H1 (cell line): ENCODE results near the gene CYP4F11. TPM values are rescaled to one million over a fixed set of nuclear protein-coding genes. Genes with fewer than 3 reads are reported as not detected.

Source experiments
- CTCF ChIA-PET: fragments of 300-600 bp; sonication (Branson Sonifier 250); formaldehyde crosslinking; loops from one replicate; lab custom pipeline; 2021; ENCODE audit not compliant: partially characterized antibody; lab: Charles Lee
- POLR2A ChIA-PET: fragments of 300-600 bp; sonication (Branson Sonifier 250); formaldehyde crosslinking; loops from one replicate; lab custom pipeline; 2021; ENCODE audit warnings: inconsistent platforms; ENCODE audit not compliant: partially characterized antibody; lab: Charles Lee
- DNase-seq, 2 experiments: peaks; one replicate each; pipeline versions ENCODE4 v3.0.0 to v3.0.0-alpha.2; 2010 to 2022; ENCODE audit warnings: low spot score in 2 of 2, low read depth in 1 of 2, mixed read lengths in 1 of 2
- FAIRE-seq: peaks from 2 replicates; lab custom pipeline; 2011; peaks lifted over from hg19 to GRCh38; lab: Jason Lieb, UNC
- H2AFZ ChIP-seq: 2 replicates; pipeline ENCODE4 v1.8.1; 2012; ENCODE audit warnings: low read length, inconsistent platforms
- H2AK5ac ChIP-seq: 2 replicates; pipeline ENCODE4 v1.6.1; 2013; ENCODE audit warnings: low read depth, low read length
- H2BK120ac ChIP-seq: replicated peaks from 2 replicates; pipeline ENCODE3; 2013; ENCODE audit warnings: low read depth, low read length, inconsistent platforms
- H2BK12ac ChIP-seq: 2 replicates; pipeline ENCODE4 v1.6.1; 2013; ENCODE audit warnings: low read depth, low read length
- H2BK15ac ChIP-seq: 2 replicates; pipeline ENCODE4 v1.6.1; 2013; ENCODE audit warnings: low read length
- H2BK20ac ChIP-seq: 2 replicates; pipeline ENCODE4 v1.6.1; 2013; ENCODE audit warnings: low read length
- H2BK5ac ChIP-seq: 2 replicates; pipeline ENCODE4 v1.6.1; 2013; ENCODE audit warnings: low read depth, low read length
- H3K14ac ChIP-seq: 2 replicates; pipeline ENCODE4 v1.6.1; 2013; ENCODE audit warnings: inconsistent platforms; ENCODE audit not compliant: insufficient read length
- H3K18ac ChIP-seq: 2 replicates; pipeline ENCODE4 v1.6.1; 2013; ENCODE audit warnings: low read length; ENCODE audit errors: extremely low read depth
- H3K23ac ChIP-seq: 2 replicates; pipeline ENCODE4 v1.6.1; 2013; ENCODE audit warnings: inconsistent platforms; ENCODE audit not compliant: insufficient read length
- H3K23me2 ChIP-seq: 2 replicates; pipeline ENCODE4 v1.6.1; 2013; ENCODE audit warnings: low read depth, low read length
- H3K27ac ChIP-seq: 2 replicates; pipeline ENCODE4 v1.6.1; 2011; ENCODE audit warnings: low read depth, low read length, inconsistent platforms
- H3K27me3 ChIP-seq, 4 experiments: replicated peaks in 1 of 4; 1 replicate in 1 of 4; 2 replicates in 3 of 4; pipeline versions ENCODE4 v1.6.1 to v1.8.1; 2011 to 2013; ENCODE audit warnings: low read length in 3 of 4, mild to moderate bottlenecking in 3 of 4, inconsistent platforms in 2 of 4, mixed read lengths in 2 of 4, moderate library complexity in 1 of 4; ENCODE audit not compliant: control insufficient read depth in 3 of 4, insufficient read depth in 3 of 4; ENCODE audit errors: extremely low read depth in 1 of 4
- H3K36me3 ChIP-seq, 4 experiments: 2 replicates each; pipeline versions ENCODE4 v1.6.1 to v1.8.1; 2011 to 2013; ENCODE audit warnings: mild to moderate bottlenecking in 4 of 4, low read length in 3 of 4, moderate library complexity in 2 of 4, control low read depth in 1 of 4, inconsistent platforms in 1 of 4; ENCODE audit not compliant: insufficient read depth in 4 of 4, control insufficient read depth in 2 of 4
- H3K4ac ChIP-seq: replicated peaks from 2 replicates; pipeline ENCODE3; 2013; ENCODE audit warnings: low read length, low read depth, mixed read lengths, inconsistent platforms; ENCODE audit not compliant: insufficient read length
- H3K4me1 ChIP-seq, 4 experiments: replicated peaks in 1 of 4; 1 replicate in 1 of 4; 2 replicates in 3 of 4; pipeline versions ENCODE4 v1.6.1 to v1.8.1; 2011 to 2013; ENCODE audit warnings: low read length in 3 of 4, inconsistent platforms in 2 of 4, mixed read lengths in 1 of 4; ENCODE audit not compliant: insufficient read depth in 4 of 4, control insufficient read depth in 3 of 4
- H3K4me2 ChIP-seq, 2 experiments: 2 replicates each; pipeline versions ENCODE4 v1.6.1 to v1.8.1; 2011 to 2013; ENCODE audit warnings: low read depth in 2 of 2, low read length in 2 of 2, control low read depth in 1 of 2, inconsistent platforms in 1 of 2, mild to moderate bottlenecking in 1 of 2; ENCODE audit not compliant: insufficient read depth in 1 of 2
- H3K4me3 ChIP-seq, 4 experiments: fragments of 200-600, 300-600 bp in 1 of 4; sonication (generic), shearing (Covaris generic), sonication (Bioruptor Twin) in 1 of 4; 2 replicates each; pipeline versions ENCODE4 v1.5.1 to v1.8.1; 2011 to 2016; ENCODE audit warnings: low read length in 4 of 4, low read depth in 3 of 4, control low read depth in 2 of 4, inconsistent platforms in 2 of 4, mild to moderate bottlenecking in 2 of 4, mixed read lengths in 1 of 4, moderate library complexity in 1 of 4; ENCODE audit not compliant: insufficient read depth in 2 of 4; ENCODE audit errors: extremely low read depth in 1 of 4
- H3K56ac ChIP-seq: replicated peaks from 2 replicates; pipeline ENCODE3; 2013; ENCODE audit warnings: low read depth, mild to moderate bottlenecking, mixed read lengths, low read length, inconsistent platforms; ENCODE audit not compliant: insufficient read length
- H3K79me1 ChIP-seq: 2 replicates; pipeline ENCODE4 v1.6.1; 2013; ENCODE audit warnings: low read depth, low read length, control low read depth
- H3K79me2 ChIP-seq, 2 experiments: 2 replicates each; pipeline versions ENCODE4 v1.6.1 to v1.8.1; 2012 to 2013; ENCODE audit warnings: low read length in 2 of 2, mild to moderate bottlenecking in 2 of 2, inconsistent platforms in 1 of 2; ENCODE audit not compliant: insufficient read depth in 2 of 2, control insufficient read depth in 1 of 2
- H3K9ac ChIP-seq, 4 experiments: replicated peaks in 1 of 4; 1 replicate in 1 of 4; 2 replicates in 3 of 4; pipeline versions ENCODE4 v1.6.1 to v1.8.1; 2011 to 2013; ENCODE audit warnings: low read depth in 3 of 4, low read length in 3 of 4, control low read depth in 2 of 4, mild to moderate bottlenecking in 2 of 4, moderate library complexity in 2 of 4, inconsistent platforms in 1 of 4; ENCODE audit errors: extremely low read depth in 1 of 4
- H3K9me3 ChIP-seq, 2 experiments: 2 replicates each; pipeline versions ENCODE4 v1.6.1 to v1.8.1; 2012 to 2013; ENCODE audit warnings: mild to moderate bottlenecking in 2 of 2, moderate library complexity in 2 of 2, control low read depth in 1 of 2, inconsistent platforms in 1 of 2, low read depth in 1 of 2, low read length in 1 of 2, mixed read lengths in 1 of 2; ENCODE audit not compliant: insufficient read depth in 2 of 2
- H4K20me1 ChIP-seq, 2 experiments: replicated peaks in 1 of 2; 2 replicates each; pipeline versions ENCODE3 to v1.8.1; 2011 to 2013; ENCODE audit warnings: inconsistent platforms in 2 of 2, low read length in 2 of 2, mild to moderate bottlenecking in 1 of 2; ENCODE audit not compliant: insufficient read depth in 2 of 2, control insufficient read depth in 1 of 2
- H4K5ac ChIP-seq: 2 replicates; pipeline ENCODE4 v1.6.1; 2013; ENCODE audit warnings: low read length, low read depth, mixed read lengths, inconsistent platforms; ENCODE audit not compliant: insufficient read length
- H4K8ac ChIP-seq: 2 replicates; pipeline ENCODE4 v1.8.0; 2013; ENCODE audit warnings: mild to moderate bottlenecking, moderate library complexity, low read length, inconsistent platforms; ENCODE audit not compliant: insufficient read depth; ENCODE audit errors: extremely low read depth
- H4K91ac ChIP-seq: replicated peaks from 2 replicates; pipeline ENCODE3; 2013; ENCODE audit warnings: low read length, mixed read lengths, inconsistent platforms; ENCODE audit not compliant: insufficient read length
- ATF3 ChIP-seq: IDR thresholded peaks from 2 replicates; pipeline ENCODE4 v1.6.1; 2011; ENCODE audit warnings: low read depth, mild to moderate bottlenecking, low read length; ENCODE audit not compliant: insufficient read depth
- CBX5 ChIP-seq: fragments of 300-800, 300-1000 bp; sonication (generic); IDR thresholded peaks from 2 replicates; pipeline ENCODE4 v1.7.1; 2016; ENCODE audit warnings: antibody characterized with exemption, low read length, low read depth
- E2F6 ChIP-seq: IDR thresholded peaks from 2 replicates; pipeline ENCODE4 v1.6.1; 2012; ENCODE audit warnings: inconsistent platforms
- FOSL1 ChIP-seq: IDR thresholded peaks from 2 replicates; pipeline ENCODE4 v1.6.1; 2011; ENCODE audit warnings: mild to moderate bottlenecking, low read depth, low read length, moderate library complexity; ENCODE audit not compliant: insufficient read depth
- HDAC2 ChIP-seq, 2 experiments: fragments of 300-600 bp in 1 of 2; sonication (generic) in 1 of 2; IDR thresholded peaks; 2 replicates each; pipeline ENCODE4 v1.6.1; 2011 to 2012; ENCODE audit warnings: low read depth in 2 of 2, low read length in 2 of 2, mild to moderate bottlenecking in 2 of 2, moderate library complexity in 2 of 2, borderline replicate concordance in 1 of 2, inconsistent platforms in 1 of 2
- KDM1A ChIP-seq: fragments of 200-600, 300-600 bp; sonication (generic); IDR thresholded peaks from 2 replicates; pipeline ENCODE4 v1.7.1; 2016; ENCODE audit warnings: mild to moderate bottlenecking, low read length, borderline replicate concordance
- MAFK ChIP-seq: IDR thresholded peaks from 2 replicates; pipeline ENCODE4 v1.6.1; 2012; ENCODE audit warnings: low read depth, mild to moderate bottlenecking, improper control_type of control experiment, low read length
- SP1 ChIP-seq: IDR thresholded peaks from 2 replicates; pipeline ENCODE4 v1.6.1; 2011; ENCODE audit warnings: low read depth, low read length
- TCF12 ChIP-seq: IDR thresholded peaks from 2 replicates; pipeline ENCODE4 v1.6.1; 2011; ENCODE audit warnings: low read depth, mild to moderate bottlenecking, low read length
- WGBS, 2 experiments: shearing (Covaris generic) in 1 of 2; methylation state at CpG; one replicate each; pipeline versions ENCODE4 v1.1.6 to v1.1.7; 2013 to 2015; ENCODE audit warnings: low lambda C conversion rate in 2 of 2, mixed read lengths in 2 of 2, inconsistent platforms in 1 of 2, low coverage in 1 of 2, missing lambda C conversion rate in 1 of 2; ENCODE audit not compliant: insufficient replicate concordance in 2 of 2, insufficient coverage in 1 of 2, insufficient read length in 1 of 2; ENCODE audit errors: extremely low coverage in 1 of 2, missing lambda C conversion rate in 1 of 2; 5-methylcytosine and 5-hydroxymethylcytosine counted together
- polyA plus RNA-seq, 7 experiments: library from polyadenylated mRNA; depleted of rRNA in 3 of 7; stranded (reverse) in 5 of 7; unstranded in 2 of 7; fragments of >200 nt in 5 of 7; fragments of 200-250 nt in 2 of 7; gene quantifications; 1 replicate in 5 of 7; 2 replicates in 1 of 7; 4 replicates in 1 of 7; pipeline versions ENCODE4 v1.2.1 to v1.2.3, GENCODE V29; 2011 to 2013; ENCODE audit warnings: missing spikeins in 2 of 7, mixed read lengths in 2 of 7
- total RNA-seq: library from RNA; stranded (reverse); fragmentation: NEBNext Ultra II Directional; extraction: Animal tissue kit (Norgen Biotek cat#: 25700); gene quantifications from 2 replicates; pipeline ENCODE4 v1.2.1, GENCODE V29; 2021

The CYP4F11 gene
- total and polyA plus RNA-seq, 2 of the 8 experiments (the other 6 are each of a cell fraction or from before 2014, with no cell fraction given) = not detected

GRCh38 chr19:15892012-15892411 is 42.3 kb downstream of the CYP4F11 start:
- H3K4me3 ChIP-seq = no peak overlapping the region
- no peak overlapping the region for H2BK20ac ChIP-seq
- H3K27me3 ChIP-seq = no peaks in the 10 kb centered on the region
- H3K23ac ChIP-seq = no peak overlapping the region
- no peak overlapping the region for H3K56ac ChIP-seq
- H3K18ac ChIP-seq = no peak overlapping the region
- no peaks in the 10 kb centered on the region for H3K4me1 ChIP-seq
- H3K4me2 ChIP-seq = no peak overlapping the region
- no peak overlapping the region for H3K27ac ChIP-seq
- H2BK120ac ChIP-seq = no peak overlapping the region
- no peak overlapping the region for H4K91ac ChIP-seq
- whole genome bisulfite sequencing, 2 experiments = 74% methylated on average over 6 of the region's 6 CpGs; no CpG with 5 or more reads in 1 of the 2 experiments
- H3K23me2 ChIP-seq = peaks cover 5% of the 10 kb centered on the region; the same call in 1 of the 2 replicates
- H2AFZ ChIP-seq = no peak overlapping the region
- H3K79me2 ChIP-seq = no peaks in the 10 kb centered on the region
- ChIA-PET CTCF (no interaction called here), POLR2A (no interaction called here)
- DNase-seq (no peak), FAIRE-seq (no peak)
- H3K14ac ChIP-seq = no peak overlapping the region
- H3K79me1 ChIP-seq = no peaks in the 10 kb centered on the region
- no peak overlapping the region for H2BK15ac ChIP-seq
- H3K4ac ChIP-seq = no peak overlapping the region
- H3K9me3 ChIP-seq = peaks cover 77 to 88% of the 10 kb centered on the region in 2 experiments
- H4K20me1 ChIP-seq = no peaks in the 10 kb centered on the region
- no peak overlapping the region for H4K8ac ChIP-seq
- no peaks in the 10 kb centered on the region for H3K36me3 ChIP-seq
- H2AK5ac ChIP-seq = no peak overlapping the region
- H2BK5ac ChIP-seq = no peak overlapping the region
- H4K5ac ChIP-seq = no peak overlapping the region
- no peak overlapping the region for H2BK12ac ChIP-seq
- H3K9ac ChIP-seq = no peak overlapping the region
- no peak for TF ChIP-seq MAFK
- no peak for TF ChIP-seq HDAC2 (IDR thresholded peaks at IDR 0.05; ENCODE audit: borderline replicate concordance in 1 of 2, low read depth in 2 of 2, low read length in 2 of 2)
- no peak for TF ChIP-seq ATF3
- no peak for TF ChIP-seq TCF12
- no peak for TF ChIP-seq SP1
- TF ChIP-seq CBX5 = no peak
- no peak for TF ChIP-seq FOSL1
- no peak for TF ChIP-seq E2F6
- no peak for TF ChIP-seq KDM1A
